ENCODE measurements around the gene EIF2B2. TPM values are rescaled to one million over a fixed set of nuclear protein-coding genes. Genes with fewer than 3 reads are reported as not detected.

Gene EIF2B2
- total and polyA plus RNA-seq, 2 of the 13 experiments (the other 11 are each of a cell fraction or from before 2014, with no cell fraction given) = 54.4 to 78.6 TPM

DNA sequence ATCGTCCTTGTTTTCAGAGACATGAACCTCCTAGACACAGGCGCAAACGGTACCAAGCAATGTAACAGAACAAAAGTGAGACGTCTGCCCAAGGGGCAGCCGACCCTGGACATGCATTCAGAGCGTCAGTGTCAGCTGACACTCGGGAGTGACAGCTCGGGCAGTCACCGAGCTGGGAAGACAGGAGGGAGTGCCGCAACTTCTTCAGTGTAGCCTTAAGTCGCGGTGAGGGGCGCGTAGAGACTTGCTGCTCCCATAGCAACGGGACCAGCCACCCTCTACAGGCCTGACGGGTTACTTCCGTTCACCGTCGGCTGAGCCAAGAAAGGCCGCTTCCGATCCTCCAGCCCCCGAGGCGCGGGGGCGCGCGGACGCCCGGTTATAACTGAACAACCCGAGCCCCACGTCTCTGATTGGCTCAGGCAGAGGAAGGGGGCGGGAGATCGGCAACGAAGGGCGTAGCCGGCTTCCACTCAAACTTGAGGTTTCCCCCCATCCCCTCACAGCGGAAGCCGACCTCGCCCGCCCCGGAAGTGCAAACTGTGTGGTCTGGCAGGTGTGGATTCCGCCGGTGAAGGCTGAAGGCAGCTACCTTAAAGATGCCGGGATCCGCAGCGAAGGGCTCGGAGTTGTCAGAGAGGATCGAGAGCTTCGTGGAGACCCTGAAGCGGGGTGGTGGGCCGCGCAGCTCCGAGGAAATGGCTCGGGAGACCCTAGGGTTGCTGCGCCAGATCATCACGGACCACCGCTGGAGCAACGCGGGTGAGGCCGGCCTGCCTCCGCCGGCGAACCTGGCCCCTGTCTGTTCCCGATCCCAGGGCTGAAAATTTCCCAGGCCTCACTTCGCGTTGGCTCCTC is at the start of gene EIF2B2 (continued):
- TF ChIP-seq, protein P1, sequence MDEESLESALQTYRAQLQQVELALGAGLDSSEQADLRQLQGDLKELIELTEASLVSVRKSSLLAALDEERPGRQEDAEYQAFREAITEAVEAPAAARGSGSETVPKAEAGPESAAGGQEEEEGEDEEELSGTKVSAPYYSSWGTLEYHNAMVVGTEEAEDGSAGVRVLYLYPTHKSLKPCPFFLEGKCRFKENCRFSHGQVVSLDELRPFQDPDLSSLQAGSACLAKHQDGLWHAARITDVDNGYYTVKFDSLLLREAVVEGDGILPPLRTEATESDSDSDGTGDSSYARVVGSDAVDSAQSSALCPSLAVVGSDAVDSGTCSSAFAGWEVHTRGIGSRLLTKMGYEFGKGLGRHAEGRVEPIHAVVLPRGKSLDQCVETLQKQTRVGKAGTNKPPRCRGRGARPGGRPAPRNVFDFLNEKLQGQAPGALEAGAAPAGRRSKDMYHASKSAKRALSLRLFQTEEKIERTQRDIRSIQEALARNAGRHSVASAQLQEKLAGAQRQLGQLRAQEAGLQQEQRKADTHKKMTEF (CRISPR knock-in tag; IDR thresholded peaks at IDR 0.05) = peak; percentile 81; the same call in 1 of the 2 replicates
- TF ChIP-seq ZNF781 (CRISPR knock-in tag; IDR thresholded peaks at IDR 0.05; ENCODE audit: borderline replicate concordance, not compliant biosample characterization) = peak; percentile 46
- TF ChIP-seq ZNF598 (CRISPR knock-in tag; IDR thresholded peaks at IDR 0.05; ENCODE audit: borderline replicate concordance) = peak; percentile 21; the same call in 1 of the 2 replicates
- TF ChIP-seq, protein P2, sequence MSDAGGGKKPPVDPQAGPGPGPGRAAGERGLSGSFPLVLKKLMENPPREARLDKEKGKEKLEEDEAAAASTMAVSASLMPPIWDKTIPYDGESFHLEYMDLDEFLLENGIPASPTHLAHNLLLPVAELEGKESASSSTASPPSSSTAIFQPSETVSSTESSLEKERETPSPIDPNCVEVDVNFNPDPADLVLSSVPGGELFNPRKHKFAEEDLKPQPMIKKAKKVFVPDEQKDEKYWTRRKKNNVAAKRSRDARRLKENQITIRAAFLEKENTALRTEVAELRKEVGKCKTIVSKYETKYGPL (CRISPR knock-in tag; IDR thresholded peaks at IDR 0.05) = peak; percentile 42; the same call in 1 of the 2 replicates
- no peak for TF ChIP-seq ELF3 (CRISPR knock-in tag; IDR thresholded peaks at IDR 0.05)
- TF ChIP-seq, protein P3, sequence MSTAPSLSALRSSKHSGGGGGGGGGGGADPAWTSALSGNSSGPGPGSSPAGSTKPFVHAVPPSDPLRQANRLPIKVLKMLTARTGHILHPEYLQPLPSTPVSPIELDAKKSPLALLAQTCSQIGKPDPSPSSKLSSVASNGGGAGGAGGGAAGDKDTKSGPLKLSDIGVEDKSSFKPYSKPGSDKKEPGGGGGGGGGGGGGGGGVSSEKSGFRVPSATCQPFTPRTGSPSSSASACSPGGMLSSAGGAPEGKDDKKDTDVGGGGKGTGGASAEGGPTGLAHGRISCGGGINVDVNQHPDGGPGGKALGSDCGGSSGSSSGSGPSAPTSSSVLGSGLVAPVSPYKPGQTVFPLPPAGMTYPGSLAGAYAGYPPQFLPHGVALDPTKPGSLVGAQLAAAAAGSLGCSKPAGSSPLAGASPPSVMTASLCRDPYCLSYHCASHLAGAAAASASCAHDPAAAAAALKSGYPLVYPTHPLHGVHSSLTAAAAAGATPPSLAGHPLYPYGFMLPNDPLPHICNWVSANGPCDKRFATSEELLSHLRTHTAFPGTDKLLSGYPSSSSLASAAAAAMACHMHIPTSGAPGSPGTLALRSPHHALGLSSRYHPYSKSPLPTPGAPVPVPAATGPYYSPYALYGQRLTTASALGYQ (CRISPR knock-in tag; IDR thresholded peaks at IDR 0.05) = no peak
- 0 out of 2 replicates have a peak, but pooled peaks have one; percentile 39 for TF ChIP-seq ZNF766 (CRISPR knock-in tag; IDR thresholded peaks at IDR 0.05; ENCODE audit: borderline replicate concordance)
- no peak for TF ChIP-seq HNF4G (IDR thresholded peaks at IDR 0.05; ENCODE audit: borderline replicate concordance, low read depth, low read length)
- no peak for TF ChIP-seq HNF4G (CRISPR knock-in tag; IDR thresholded peaks at IDR 0.05; ENCODE audit: borderline replicate concordance, low read depth)
- TF ChIP-seq TEAD3 (CRISPR knock-in tag; optimal IDR thresholded peaks at IDR 0.05; ENCODE audit: borderline replicate concordance) = no peak
- TF ChIP-seq ZNF891 (CRISPR knock-in tag; IDR thresholded peaks at IDR 0.05) = peak; percentile 61; the same call in 1 of the 2 replicates
- TF ChIP-seq TRAFD1 (CRISPR knock-in tag; IDR thresholded peaks at IDR 0.05; ENCODE audit: borderline replicate concordance) = no peak
- TF ChIP-seq KDM5B (CRISPR knock-in tag; IDR thresholded peaks at IDR 0.05; ENCODE audit: borderline replicate concordance) = 0 out of 2 replicates have a peak, but pooled peaks have one; percentile 53
- TF ChIP-seq TP53 (CRISPR knock-in tag; conservative IDR thresholded peaks at IDR 0.05) = 0 out of 2 replicates have a peak, but pooled peaks have one; percentile 15
- no peak for TF ChIP-seq TOE1 (CRISPR knock-in tag; IDR thresholded peaks at IDR 0.05)
- TF ChIP-seq, protein P4, sequence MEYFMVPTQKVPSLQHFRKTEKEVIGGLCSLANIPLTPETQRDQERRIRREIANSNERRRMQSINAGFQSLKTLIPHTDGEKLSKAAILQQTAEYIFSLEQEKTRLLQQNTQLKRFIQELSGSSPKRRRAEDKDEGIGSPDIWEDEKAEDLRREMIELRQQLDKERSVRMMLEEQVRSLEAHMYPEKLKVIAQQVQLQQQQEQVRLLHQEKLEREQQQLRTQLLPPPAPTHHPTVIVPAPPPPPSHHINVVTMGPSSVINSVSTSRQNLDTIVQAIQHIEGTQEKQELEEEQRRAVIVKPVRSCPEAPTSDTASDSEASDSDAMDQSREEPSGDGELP (IDR thresholded peaks at IDR 0.05; ENCODE audit: borderline replicate concordance, low read depth) = peak; percentile 79
- no peak; the same call in 1 of the 2 replicates for TF ChIP-seq SOX5 (CRISPR knock-in tag; IDR thresholded peaks at IDR 0.05; ENCODE audit: borderline replicate concordance)
- TF ChIP-seq CREM (IDR thresholded peaks at IDR 0.05) = peak; percentile 56; the same call in 1 of the 2 replicates
- TF ChIP-seq CREM (CRISPR knock-in tag; IDR thresholded peaks at IDR 0.05) = no peak
- no peak for TF ChIP-seq NKX3-1 (CRISPR knock-in tag; IDR thresholded peaks at IDR 0.05)
- TF ChIP-seq MTF2 (CRISPR knock-in tag; IDR thresholded peaks at IDR 0.05; ENCODE audit: borderline replicate concordance) = no peak
- TF ChIP-seq PTBP1 (IDR thresholded peaks at IDR 0.05; ENCODE audit: low read depth, low read length, poor library complexity, severe bottlenecking) = no peak
- TF ChIP-seq ZNF274 (CRISPR knock-in tag; IDR thresholded peaks at IDR 0.05) = no peak

Data from HepG2 (cell line).